Keratinocyte (primary cell): Measurements from ENCODE around the gene ANKRD27. TPM values are rescaled to one million over a fixed set of nuclear protein-coding genes. Genes with fewer than 3 reads are reported as not detected.

ENCODE experiments used
- DNase-seq: peaks from one replicate; pipeline ENCODE4 v3.0.0-alpha.2; 2011; ENCODE audit warnings: low read depth, missing footprints, low spot score
- FAIRE-seq: peaks from 2 replicates; lab custom pipeline; 2011; peaks lifted over from hg19 to GRCh38; lab: Jason Lieb, UNC
- H2AFZ ChIP-seq: 2 replicates; pipeline ENCODE4 v1.6.0; 2012; ENCODE audit warnings: low read length, control low read depth, inconsistent platforms; ENCODE audit not compliant: control insufficient read depth
- H3K27ac ChIP-seq: 2 replicates; pipeline ENCODE4 v1.5.1; 2011; ENCODE audit warnings: low read length; ENCODE audit not compliant: control insufficient read depth, insufficient read depth
- H3K27me3 ChIP-seq: 3 replicates; pipeline ENCODE4 v1.6.0; 2011; ENCODE audit warnings: low read length; ENCODE audit not compliant: control insufficient read depth, insufficient read depth; ENCODE audit errors: extremely low read depth
- H3K36me3 ChIP-seq, 2 experiments: 2 replicates in 1 of 2; 3 replicates in 1 of 2; pipeline ENCODE4 v1.5.1; 2011; ENCODE audit warnings: low read length in 2 of 2, mild to moderate bottlenecking in 1 of 2; ENCODE audit not compliant: control insufficient read depth in 2 of 2, insufficient read depth in 2 of 2; ENCODE audit errors: extremely low read depth in 1 of 2
- H3K4me1 ChIP-seq: 3 replicates; pipeline ENCODE4 v1.5.1; 2011; ENCODE audit warnings: low read length; ENCODE audit not compliant: control insufficient read depth, insufficient read depth; ENCODE audit errors: extremely low read depth
- H3K4me2 ChIP-seq: 3 replicates; pipeline ENCODE4 v1.6.0; 2011; ENCODE audit warnings: low read depth, low read length; ENCODE audit not compliant: control insufficient read depth, insufficient read depth; ENCODE audit errors: extremely low read depth
- H3K4me3 ChIP-seq, 3 experiments: fragments of 200-600 bp in 1 of 3; sonication (generic) in 1 of 3; 2 replicates in 2 of 3; 3 replicates in 1 of 3; pipeline ENCODE4 v1.5.1; 2011 to 2016; ENCODE audit warnings: low read length in 3 of 3, mild to moderate bottlenecking in 3 of 3, control low read depth in 2 of 3, inconsistent platforms in 1 of 3, low read depth in 1 of 3, mixed read lengths in 1 of 3, mixed run types in 1 of 3, moderate library complexity in 1 of 3; ENCODE audit not compliant: control insufficient read depth in 2 of 3, insufficient read depth in 2 of 3; ENCODE audit errors: extremely low read depth in 1 of 3
- H3K79me2 ChIP-seq: 2 replicates; pipeline ENCODE4 v1.6.0; 2012; ENCODE audit warnings: low read length; ENCODE audit not compliant: control insufficient read depth, insufficient read depth
- H3K9ac ChIP-seq: 3 replicates; pipeline ENCODE4 v1.6.0; 2011; ENCODE audit warnings: low read length; ENCODE audit not compliant: control insufficient read depth, insufficient read depth; ENCODE audit errors: extremely low read depth
- H3K9me1 ChIP-seq: 3 replicates; pipeline ENCODE4 v1.6.0; 2011; ENCODE audit warnings: low read length; ENCODE audit not compliant: control insufficient read depth, insufficient read depth; ENCODE audit errors: extremely low read depth
- H3K9me3 ChIP-seq: 2 replicates; pipeline ENCODE4 v1.5.1; 2012; ENCODE audit warnings: low read depth, low read length; ENCODE audit not compliant: control insufficient read depth
- H4K20me1 ChIP-seq: 3 replicates; pipeline ENCODE4 v1.6.0; 2011; ENCODE audit warnings: low read length; ENCODE audit not compliant: control insufficient read depth, insufficient read depth; ENCODE audit errors: extremely low read depth
- CTCF ChIP-seq, 3 experiments: IDR thresholded peaks in 1 of 3; conservative IDR thresholded peaks in 1 of 3; optimal IDR thresholded peaks in 1 of 3; 2 replicates in 2 of 3; 3 replicates in 1 of 3; pipeline versions ENCODE3 to v1.5.1; 2011; ENCODE audit warnings: low read length in 3 of 3, mild to moderate bottlenecking in 3 of 3, moderate library complexity in 2 of 3, control low read depth in 1 of 3, inconsistent platforms in 1 of 3; ENCODE audit not compliant: insufficient read depth in 2 of 3; ENCODE audit errors: extremely low read depth in 1 of 3
- EZH2 ChIP-seq: IDR thresholded peaks from one replicate; pipeline ENCODE4 v1.6.1; 2012; ENCODE audit warnings: inconsistent platforms, mild to moderate bottlenecking, low read length, moderate library complexity
- dilution Hi-C: fragments of 300-500 bp; cut with MboI; formaldehyde crosslinking; loops from one replicate; pipeline ENCODE4 v1.7.0; 2020; ENCODE audit warnings: low sequenced_read_pairs; ENCODE audit not compliant: extremely low pct_ligation_motif_present
- polyA plus RNA-seq, 5 experiments: library from polyadenylated mRNA; depleted of rRNA in 3 of 5; stranded (reverse) in 3 of 5; stranded (forward) in 1 of 5; unstranded in 1 of 5; fragments of >200 nt; gene quantifications; 1 replicate in 1 of 5; 2 replicates in 3 of 5; 3 replicates in 1 of 5; pipeline versions ENCODE4 v1.2.1 to v1.2.3, GENCODE V29; 2011 to 2012; ENCODE audit warnings: missing spikeins in 2 of 5, low read depth in 1 of 5, low replicate concordance in 1 of 5

Gene ANKRD27
- polyA plus RNA-seq, 1 donor (not counting 4 experiments of a cell fraction or from before 2014, with no cell fraction given), result 34.5 TPM

- DNase-seq (no peak), FAIRE-seq (no peak)
- Histone ChIP-seq H3K4me3 (no peak overlapping the region), H3K27me3 (no peaks in the 10 kb centered on the region), H3K9me1 (no peaks in the 10 kb centered on the region), H2AFZ (no peak overlapping the region), H3K27ac (no peak overlapping the region), H3K36me3 (no peaks in the 10 kb centered on the region), H3K9me3 (no peaks in the 10 kb centered on the region), H3K4me1 (no peaks in the 10 kb centered on the region), H3K9ac (no peak overlapping the region), H3K79me2 (no peaks in the 10 kb centered on the region), H4K20me1 (no peaks in the 10 kb centered on the region), H3K4me2 (no peak overlapping the region)
- dilution Hi-C loops, result no loop called here
- TF ChIP-seq EZH2 (no peak), CTCF (optimal IDR thresholded peaks at IDR 0.05 in 1 of 3, IDR thresholded peaks at IDR 0.05 in 1 of 3, conservative IDR thresholded peaks at IDR 0.05 in 1 of 3; ENCODE audit: extremely low read depth in 1 of 3, insufficient read depth in 2 of 3, low read length in 3 of 3) (no peak)
Observed at GRCh38 chr19:32567486-32567885, 107.5 kb downstream of the ANKRD27 start.

GRCh38 chr19:32566246-32566830 lies 108.6 kb downstream of the ANKRD27 start:
- dilution Hi-C loops, result no loop called here
- no peak overlapping the region for H3K4me2 ChIP-seq
- no peak overlapping the region for H2AFZ ChIP-seq
- no peaks in the 10 kb centered on the region for H3K27me3 ChIP-seq
- H3K9me1 ChIP-seq, result no peaks in the 10 kb centered on the region
- DNase-seq, result no peak
- TF ChIP-seq EZH2 (no peak), CTCF (optimal IDR thresholded peaks at IDR 0.05 in 1 of 3, IDR thresholded peaks at IDR 0.05 in 1 of 3, conservative IDR thresholded peaks at IDR 0.05 in 1 of 3; ENCODE audit: extremely low read depth in 1 of 3, insufficient read depth in 2 of 3, low read length in 3 of 3) (no peak)
- no peak overlapping the region for H3K27ac ChIP-seq
- H3K4me3 ChIP-seq, result no peak overlapping the region
- no peaks in the 10 kb centered on the region for H3K9me3 ChIP-seq
- no peaks in the 10 kb centered on the region for H3K36me3 ChIP-seq
- H4K20me1 ChIP-seq, result no peaks in the 10 kb centered on the region
- no peaks in the 10 kb centered on the region for H3K79me2 ChIP-seq
- no peak for FAIRE-seq
- H3K9ac ChIP-seq, result no peak overlapping the region
- no peaks in the 10 kb centered on the region for H3K4me1 ChIP-seq
